GM12872 (cell line): ENCODE data around the gene PPIF.

Source experiments
- TF ChIP-seq, protein P1 (sequence below): IDR thresholded peaks from 3 replicates; pipeline ENCODE4 v1.5.1; 2011; ENCODE audit warnings: low read depth, mild to moderate bottlenecking, low read length, moderate library complexity; ENCODE audit not compliant: insufficient read depth

PPIF gene

DNA sequence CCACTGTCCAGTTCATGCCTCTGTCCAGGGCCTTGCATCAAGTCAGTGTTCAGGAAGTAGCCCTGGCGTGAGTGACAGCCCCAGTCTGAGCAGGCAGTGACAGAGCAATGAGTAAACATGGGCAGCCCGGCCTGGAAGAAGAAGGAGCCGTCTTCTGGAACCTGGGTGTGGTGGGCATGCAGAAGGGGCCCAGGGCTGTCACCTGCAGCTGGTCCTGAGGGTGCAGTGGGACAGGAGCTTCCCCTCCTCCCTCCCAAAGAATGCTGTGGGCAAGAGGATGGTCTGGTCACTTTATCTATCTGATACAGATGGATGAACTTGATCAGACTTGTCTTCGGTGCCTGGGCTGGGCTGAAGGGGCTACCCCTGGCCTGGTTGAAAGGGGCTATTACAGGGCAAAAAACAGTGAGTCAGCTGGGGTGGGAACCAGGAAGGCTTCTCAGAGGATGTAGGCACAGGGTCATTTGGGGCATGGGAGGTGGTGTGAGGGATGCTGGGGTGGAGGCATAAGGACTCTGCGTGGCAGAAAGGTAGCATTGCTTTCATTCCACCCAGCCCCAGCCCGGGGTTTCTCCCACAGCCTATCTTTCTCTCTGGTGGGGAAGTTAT, 42.7 kb upstream of the PPIF start:
- TF ChIP-seq, protein P1, sequence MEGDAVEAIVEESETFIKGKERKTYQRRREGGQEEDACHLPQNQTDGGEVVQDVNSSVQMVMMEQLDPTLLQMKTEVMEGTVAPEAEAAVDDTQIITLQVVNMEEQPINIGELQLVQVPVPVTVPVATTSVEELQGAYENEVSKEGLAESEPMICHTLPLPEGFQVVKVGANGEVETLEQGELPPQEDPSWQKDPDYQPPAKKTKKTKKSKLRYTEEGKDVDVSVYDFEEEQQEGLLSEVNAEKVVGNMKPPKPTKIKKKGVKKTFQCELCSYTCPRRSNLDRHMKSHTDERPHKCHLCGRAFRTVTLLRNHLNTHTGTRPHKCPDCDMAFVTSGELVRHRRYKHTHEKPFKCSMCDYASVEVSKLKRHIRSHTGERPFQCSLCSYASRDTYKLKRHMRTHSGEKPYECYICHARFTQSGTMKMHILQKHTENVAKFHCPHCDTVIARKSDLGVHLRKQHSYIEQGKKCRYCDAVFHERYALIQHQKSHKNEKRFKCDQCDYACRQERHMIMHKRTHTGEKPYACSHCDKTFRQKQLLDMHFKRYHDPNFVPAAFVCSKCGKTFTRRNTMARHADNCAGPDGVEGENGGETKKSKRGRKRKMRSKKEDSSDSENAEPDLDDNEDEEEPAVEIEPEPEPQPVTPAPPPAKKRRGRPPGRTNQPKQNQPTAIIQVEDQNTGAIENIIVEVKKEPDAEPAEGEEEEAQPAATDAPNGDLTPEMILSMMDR: no peak

DNA sequence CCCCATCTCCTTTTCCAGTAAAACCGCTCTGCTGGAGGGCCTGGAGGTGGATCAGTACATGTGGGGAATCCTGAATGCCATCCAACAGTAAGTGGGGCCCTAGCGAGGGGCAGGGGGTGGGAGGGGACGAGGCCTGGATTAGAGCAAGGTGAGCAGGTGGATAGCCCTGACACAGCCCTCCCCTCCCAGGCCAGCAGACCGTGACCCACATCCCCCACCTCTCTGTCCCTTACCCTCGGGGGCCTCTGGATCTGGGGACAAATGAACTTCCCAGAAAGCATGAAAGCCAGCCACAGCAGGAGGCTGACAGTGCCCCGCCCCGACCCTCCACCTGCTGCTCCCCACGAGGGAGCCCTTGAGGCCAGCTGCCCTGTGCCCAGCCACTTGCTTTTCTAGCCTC, 41.8 kb upstream of the PPIF start:
- TF ChIP-seq, protein P1: no peak

DNA sequence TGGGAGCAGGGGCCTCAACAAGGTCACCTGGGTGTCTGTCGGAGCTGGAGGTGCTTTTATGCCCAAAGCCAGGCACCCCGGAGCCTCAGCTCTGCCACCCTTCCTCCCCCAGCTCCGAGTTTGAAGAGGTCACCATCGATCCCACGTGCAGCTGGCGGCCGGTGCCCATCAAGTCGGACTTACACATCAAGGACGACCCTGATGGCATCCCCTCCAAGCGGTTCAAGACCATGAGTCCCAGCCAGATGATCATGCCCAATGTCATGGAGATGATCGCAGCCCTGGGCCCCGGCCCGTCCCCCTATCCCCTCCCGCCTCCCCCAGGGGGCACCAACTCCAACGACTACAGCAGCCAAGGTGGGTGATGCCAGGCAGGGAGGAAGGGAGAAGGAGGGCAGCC, 41.3 kb upstream of the PPIF start:
- TF ChIP-seq, protein P1: no peak

DNA sequence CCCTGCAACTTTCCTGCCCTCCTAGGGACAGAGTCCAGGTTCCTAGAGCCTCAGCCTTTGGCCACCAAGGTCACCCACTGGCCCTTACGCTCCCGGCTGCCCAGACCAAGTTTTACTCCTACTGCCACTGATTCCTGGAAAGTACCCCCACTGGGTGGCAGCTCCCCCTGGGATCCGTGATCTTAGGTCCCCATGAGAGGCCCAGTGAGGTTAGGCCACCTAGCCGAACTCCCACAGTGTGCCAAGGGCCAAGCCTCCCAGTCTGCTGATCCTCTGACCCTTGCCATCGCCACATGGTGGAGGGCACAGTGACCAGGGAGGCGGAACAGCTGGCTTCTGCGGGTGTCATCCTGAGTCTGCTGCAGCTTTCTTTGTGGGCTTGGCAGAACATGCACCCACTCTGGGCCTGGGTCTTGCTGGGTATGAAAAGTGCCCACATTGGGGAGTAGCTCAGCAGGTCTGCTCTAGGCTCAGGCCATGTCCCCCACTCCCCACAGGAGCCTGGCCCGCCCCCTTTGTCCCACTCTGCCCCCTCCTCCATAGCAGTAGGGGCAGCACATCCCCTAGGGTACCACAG, 40.5 kb upstream of the PPIF start:
- TF ChIP-seq, protein P1: no peak

DNA sequence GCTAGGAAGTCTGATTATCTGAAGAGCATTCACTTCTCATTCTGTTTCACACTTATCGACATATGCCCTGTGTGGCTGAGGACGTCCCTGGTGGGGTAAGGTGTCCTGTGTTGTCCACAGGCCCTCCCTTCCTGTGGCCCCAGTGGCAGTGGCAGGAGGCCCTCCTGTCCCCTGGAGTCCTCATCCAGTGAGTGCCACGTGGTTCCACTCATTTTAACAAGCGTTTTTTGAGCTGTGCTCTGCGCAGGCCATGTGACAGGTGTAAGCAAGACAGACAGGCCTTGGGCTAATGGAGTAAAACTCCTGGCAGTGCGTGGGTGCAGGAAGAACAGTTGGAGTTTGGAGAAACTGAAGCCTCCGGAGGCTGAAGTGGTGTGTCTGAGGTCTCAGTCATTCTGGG, 39.3 kb upstream of the PPIF start:
- TF ChIP-seq, protein P1: no peak

DNA sequence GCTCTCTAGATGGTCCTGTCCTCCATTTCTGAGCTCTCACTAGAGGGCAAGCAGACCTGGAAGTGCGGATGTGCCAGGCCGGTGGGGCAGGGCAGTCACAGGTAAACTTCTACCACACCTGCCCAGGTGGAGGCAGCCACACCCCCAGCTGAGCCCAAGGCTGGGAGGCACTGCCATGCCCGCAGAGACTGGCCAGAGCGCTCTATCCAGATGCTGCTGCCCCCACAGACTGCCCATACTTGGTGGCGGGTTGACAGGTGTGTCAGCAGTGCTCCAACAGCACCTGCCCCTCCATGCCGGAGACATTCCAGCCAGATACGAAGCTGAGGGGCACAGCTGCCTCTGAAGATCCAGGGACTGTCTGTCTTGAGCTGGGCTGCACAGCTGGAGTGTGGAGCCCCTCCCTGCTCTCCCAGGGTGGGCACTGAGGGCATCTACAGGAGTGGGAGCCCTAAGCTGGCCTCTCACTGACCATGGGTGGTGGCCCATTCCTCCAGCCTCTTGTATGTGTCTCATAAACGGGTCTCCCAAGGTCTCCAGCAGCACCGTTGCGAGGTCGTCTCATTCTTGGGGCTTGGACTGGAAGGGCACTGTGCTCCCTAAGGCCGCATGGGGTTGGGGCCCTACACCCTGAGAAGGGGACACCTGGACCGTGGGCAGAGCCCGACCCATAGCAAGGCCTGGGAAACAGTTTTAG, 38.2 kb upstream of the PPIF start:
- TF ChIP-seq, protein P1: no peak

DNA sequence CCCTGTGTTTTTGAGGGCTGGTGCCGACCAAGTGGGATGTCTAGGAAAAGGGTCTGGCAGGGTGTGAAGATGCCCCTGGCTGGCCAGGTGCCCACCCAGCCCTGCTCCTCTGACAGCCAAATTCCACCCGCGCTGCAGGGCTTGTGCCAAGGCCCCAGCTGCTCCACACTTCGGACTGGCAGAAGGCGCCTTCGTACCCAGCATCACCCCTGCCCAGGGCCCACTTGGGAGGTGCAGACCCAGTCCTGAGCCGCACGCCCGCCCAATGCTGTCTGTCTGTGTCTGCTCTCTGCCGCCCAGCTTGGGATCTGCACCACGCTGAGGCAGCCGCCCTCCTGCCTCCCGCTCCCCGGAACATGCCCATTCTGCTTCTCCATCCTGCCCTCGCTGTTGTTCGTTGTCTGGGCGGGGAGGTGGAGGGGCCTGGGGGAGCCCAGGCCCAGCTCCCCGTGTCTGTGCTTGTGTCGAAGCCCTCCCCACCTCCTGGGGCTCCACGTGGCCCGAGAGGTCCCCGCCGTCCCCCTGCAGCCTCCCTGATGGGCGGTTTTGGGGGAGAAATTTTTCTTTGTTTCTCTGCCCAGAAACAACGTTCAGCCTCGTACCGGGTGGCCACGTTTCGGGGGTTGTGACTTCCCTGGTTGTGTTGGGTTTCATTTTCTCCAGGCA, 36.9 kb upstream of the PPIF start:
- TF ChIP-seq, protein P1: no peak
